ENCODE measurements around the gene KPNA2. TPM values are rescaled to one million over a fixed set of nuclear protein-coding genes. Genes with fewer than 3 reads are reported as not detected.
"Not testable (repeated sequence)": the region's sequence is repeated elsewhere in the genome, so short reads cannot be mapped to it uniquely, and the experiment has no call there.

KPNA2 gene
- total and polyA plus RNA-seq, 5 donors from 2014 or later, result 29.4 to 99.3 (median 31.7) TPM

DNA sequence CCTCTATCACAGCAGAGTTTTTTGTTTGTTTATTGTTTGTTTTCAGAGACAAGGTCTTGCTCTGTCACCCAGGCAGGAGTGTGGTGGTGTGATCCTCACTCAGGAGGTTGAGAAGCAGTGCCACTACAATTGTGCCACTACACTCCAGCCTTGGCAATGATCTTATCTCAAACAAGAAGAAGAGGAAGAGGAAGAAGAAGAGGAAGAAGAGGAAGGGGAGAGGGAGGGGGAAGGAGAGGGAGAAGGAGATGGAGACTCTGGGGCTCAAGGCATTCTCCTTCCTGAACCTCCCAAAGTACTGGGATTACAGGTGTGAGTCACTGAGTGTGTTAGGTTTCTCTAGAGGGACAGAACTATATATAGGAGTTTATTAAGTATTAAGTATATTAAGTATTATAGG is 22.1 kb upstream of the KPNA2 start:
- Mint-ChIP-seq H3K4me1 (peaks cover 0 to 15% (median 11%) of the 10 kb centered on the region in 4 donors), H3K4me3 (no peak overlapping the region), H3K36me3 (no peaks in the 10 kb centered on the region), H3K27ac (no peak overlapping the region), H3K9me3 (peaks cover 0 to 2% (median 0%) of the 10 kb centered on the region in 7 donors), H3K27me3 (peaks cover 15% of the 10 kb centered on the region)
- ATAC-seq (ENCODE audit: low read depth in 2 of 2), result no peak
- no peaks in the 10 kb centered on the region for H3K36me3 ChIP-seq (ENCODE audit: control insufficient read depth, insufficient read depth, low read length)
- no peak for DNase-seq
- H3K9me3 ChIP-seq (ENCODE audit: control insufficient read depth in 2 of 2, low read length in 2 of 2), result no peaks in the 10 kb centered on the region
- no peak overlapping the region for H3K27ac ChIP-seq (ENCODE audit: insufficient read depth, low read length, poor library complexity, severe bottlenecking)
- H3K4me1 ChIP-seq (ENCODE audit: control insufficient read depth, insufficient read depth, low read length, poor library complexity, severe bottlenecking), result no peaks in the 10 kb centered on the region
- no peak overlapping the region for H3K4me3 ChIP-seq (ENCODE audit: low read depth, low read length)
- H3K27me3 ChIP-seq (ENCODE audit: control insufficient read depth, insufficient read depth, low read length), result no peaks in the 10 kb centered on the region

DNA sequence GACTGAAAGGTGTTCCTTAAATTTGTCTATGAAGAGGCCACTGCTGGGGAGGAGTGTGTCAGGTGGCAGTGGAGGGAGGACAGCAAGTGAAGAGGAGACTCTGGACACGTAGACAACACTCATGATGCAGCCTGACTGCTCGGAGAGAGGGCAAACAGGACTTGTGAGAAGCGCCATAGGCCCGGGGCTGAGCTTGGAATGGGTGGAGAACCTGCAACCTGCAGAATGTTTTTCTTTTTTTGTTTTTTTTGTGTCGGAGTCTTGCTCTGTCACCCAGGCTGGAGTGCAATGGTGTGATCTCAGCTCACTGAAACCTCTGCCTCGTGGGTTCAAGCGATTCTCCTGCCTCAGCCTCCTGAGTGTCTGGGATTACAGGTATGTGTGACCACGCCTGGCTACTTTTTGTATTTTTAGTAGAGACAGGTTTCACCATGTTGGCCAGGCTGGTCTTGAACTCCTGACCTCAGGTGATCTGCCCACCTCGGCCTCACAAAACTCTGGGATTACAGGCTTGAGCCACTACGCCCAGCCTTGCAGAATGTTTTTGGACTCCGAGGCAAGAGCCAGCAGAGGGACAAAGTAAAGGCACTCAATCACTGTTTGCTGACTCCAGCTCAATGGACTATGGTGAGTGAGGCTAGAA is 20.3 kb upstream of the KPNA2 start:
- Histone ChIP-seq H3K36me3 (ENCODE audit: control insufficient read depth, insufficient read depth, low read length) (no peaks in the 10 kb centered on the region), H3K9me3 (ENCODE audit: control insufficient read depth in 2 of 2, low read length in 2 of 2) (no peaks in the 10 kb centered on the region), H3K27ac (ENCODE audit: insufficient read depth, low read length, poor library complexity, severe bottlenecking) (no peak overlapping the region), H3K4me3 (ENCODE audit: low read depth, low read length) (no peak overlapping the region), H3K4me1 (ENCODE audit: control insufficient read depth, insufficient read depth, low read length, poor library complexity, severe bottlenecking) (no peaks in the 10 kb centered on the region), H3K27me3 (ENCODE audit: control insufficient read depth, insufficient read depth, low read length) (no peaks in the 10 kb centered on the region)
- ATAC-seq (ENCODE audit: low read depth in 2 of 2) (no peak), DNase-seq (no peak)
- peak overlapping the region in 1 of 3 donors; percentile 39 for H3K27ac Mint-ChIP-seq
- H3K9me3 Mint-ChIP-seq, result peaks cover 0 to 8% (median 2%) of the 10 kb centered on the region in 7 donors
- H3K36me3 Mint-ChIP-seq, result peaks cover 3% of the 10 kb centered on the region
- peaks cover 18% of the 10 kb centered on the region for H3K27me3 Mint-ChIP-seq
- H3K4me1 Mint-ChIP-seq, result peaks cover 5 to 25% (median 18%) of the 10 kb centered on the region in 4 donors
- peak overlapping the region in 1 of 4 donors; percentile 36 for H3K4me3 Mint-ChIP-seq

DNA sequence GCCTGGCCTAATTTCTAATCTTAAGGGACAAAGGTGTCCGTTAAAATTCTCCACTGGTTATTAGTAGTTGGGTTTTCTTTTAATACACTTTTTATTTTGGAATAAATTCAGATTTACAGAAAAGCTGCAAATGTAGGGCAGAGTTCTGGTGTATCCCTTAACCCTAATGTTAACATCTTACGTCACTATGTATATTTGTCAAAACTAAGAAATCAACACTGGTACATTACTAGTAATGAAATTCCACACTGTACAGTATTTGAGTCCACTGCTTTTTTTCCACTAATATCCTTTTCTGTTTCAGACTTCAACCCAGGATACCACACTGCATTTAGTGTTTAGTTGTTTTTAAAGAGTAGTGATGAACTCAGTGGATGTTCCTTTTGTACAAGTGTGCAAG is 18.7 kb upstream of the KPNA2 start:
- H3K27ac Mint-ChIP-seq, result peak overlapping the region in 1 of 3 donors; percentile 20
- H3K36me3 Mint-ChIP-seq, result peaks cover 3% of the 10 kb centered on the region

DNA sequence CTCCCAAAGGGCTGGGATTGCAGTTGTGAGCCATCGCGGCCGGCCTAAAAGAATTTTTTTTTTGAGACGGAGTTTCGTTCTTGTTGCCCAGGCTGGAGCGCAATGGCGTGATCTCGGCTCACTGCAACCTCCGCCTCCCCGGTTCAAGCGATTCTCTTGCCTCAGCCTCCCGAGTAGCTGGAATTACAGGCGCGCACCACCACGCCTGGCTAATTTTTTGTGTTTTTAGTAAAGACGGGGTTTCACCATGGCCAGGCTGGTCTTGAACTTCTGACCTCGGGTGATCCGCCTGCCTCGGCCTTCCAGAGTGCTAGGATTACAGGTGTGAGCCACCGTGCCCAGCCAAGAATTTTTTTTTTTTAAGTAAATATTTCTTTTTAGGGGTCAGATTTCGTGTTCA is 17.0 kb upstream of the KPNA2 start:
- H3K9me3 ChIP-seq (ENCODE audit: control insufficient read depth in 2 of 2, low read length in 2 of 2); ATAC-seq (ENCODE audit: low read depth in 2 of 2); H3K27ac ChIP-seq (ENCODE audit: insufficient read depth, low read length, poor library complexity, severe bottlenecking); H3K4me3 Mint-ChIP-seq; H3K4me1 ChIP-seq (ENCODE audit: control insufficient read depth, insufficient read depth, low read length, poor library complexity, severe bottlenecking); H3K27ac Mint-ChIP-seq; H3K36me3 ChIP-seq (ENCODE audit: control insufficient read depth, insufficient read depth, low read length); H3K27me3 ChIP-seq (ENCODE audit: control insufficient read depth, insufficient read depth, low read length); H3K9me3 Mint-ChIP-seq; H3K36me3 Mint-ChIP-seq; H3K4me3 ChIP-seq (ENCODE audit: low read depth, low read length); DNase-seq: not testable (repeated sequence)
- Mint-ChIP-seq H3K27me3 (peaks cover 18% of the 10 kb centered on the region), H3K4me1 (peaks cover 11 to 27% (median 20%) of the 10 kb centered on the region in 4 donors)

More for the DNA sequence above, 18.7 kb upstream of the KPNA2 start:
- DNase-seq (no peak), ATAC-seq (ENCODE audit: low read depth in 2 of 2) (no peak)
- H3K4me1 ChIP-seq (ENCODE audit: control insufficient read depth, insufficient read depth, low read length, poor library complexity, severe bottlenecking), result no peaks in the 10 kb centered on the region
- H3K27me3 Mint-ChIP-seq, result peaks cover 23% of the 10 kb centered on the region
- H3K9me3 Mint-ChIP-seq, result peaks cover 0 to 9% (median 2%) of the 10 kb centered on the region in 7 donors
- no peaks in the 10 kb centered on the region for H3K27me3 ChIP-seq (ENCODE audit: control insufficient read depth, insufficient read depth, low read length)
- no peak overlapping the region for H3K27ac ChIP-seq (ENCODE audit: insufficient read depth, low read length, poor library complexity, severe bottlenecking)
- peak overlapping the region in 1 of 4 donors; percentile 62 for H3K4me3 Mint-ChIP-seq
- peaks cover 11 to 27% (median 19%) of the 10 kb centered on the region in 4 donors for H3K4me1 Mint-ChIP-seq
- H3K4me3 ChIP-seq (ENCODE audit: low read depth, low read length), result no peak overlapping the region
- no peaks in the 10 kb centered on the region for H3K36me3 ChIP-seq (ENCODE audit: control insufficient read depth, insufficient read depth, low read length)
- H3K9me3 ChIP-seq (ENCODE audit: control insufficient read depth in 2 of 2, low read length in 2 of 2), result no peaks in the 10 kb centered on the region

DNA sequence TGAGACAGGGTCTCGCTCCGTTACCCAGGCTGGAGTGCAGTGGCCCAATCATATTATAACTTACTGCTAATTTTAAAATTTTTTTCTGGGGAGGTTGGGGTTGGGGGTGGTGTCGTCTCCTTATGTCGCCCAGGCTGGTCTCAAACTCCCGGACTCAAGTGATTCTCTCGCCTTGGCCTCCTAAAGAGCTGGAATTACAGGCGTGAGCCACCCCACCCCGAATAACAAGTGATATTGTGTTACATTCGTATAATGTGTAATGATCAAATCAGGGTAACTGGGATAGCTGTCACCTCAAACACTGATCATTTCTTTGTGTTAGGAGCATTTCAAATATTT is 16.2 kb upstream of the KPNA2 start:
- peaks cover 3% of the 10 kb centered on the region for H3K36me3 Mint-ChIP-seq

DNA sequence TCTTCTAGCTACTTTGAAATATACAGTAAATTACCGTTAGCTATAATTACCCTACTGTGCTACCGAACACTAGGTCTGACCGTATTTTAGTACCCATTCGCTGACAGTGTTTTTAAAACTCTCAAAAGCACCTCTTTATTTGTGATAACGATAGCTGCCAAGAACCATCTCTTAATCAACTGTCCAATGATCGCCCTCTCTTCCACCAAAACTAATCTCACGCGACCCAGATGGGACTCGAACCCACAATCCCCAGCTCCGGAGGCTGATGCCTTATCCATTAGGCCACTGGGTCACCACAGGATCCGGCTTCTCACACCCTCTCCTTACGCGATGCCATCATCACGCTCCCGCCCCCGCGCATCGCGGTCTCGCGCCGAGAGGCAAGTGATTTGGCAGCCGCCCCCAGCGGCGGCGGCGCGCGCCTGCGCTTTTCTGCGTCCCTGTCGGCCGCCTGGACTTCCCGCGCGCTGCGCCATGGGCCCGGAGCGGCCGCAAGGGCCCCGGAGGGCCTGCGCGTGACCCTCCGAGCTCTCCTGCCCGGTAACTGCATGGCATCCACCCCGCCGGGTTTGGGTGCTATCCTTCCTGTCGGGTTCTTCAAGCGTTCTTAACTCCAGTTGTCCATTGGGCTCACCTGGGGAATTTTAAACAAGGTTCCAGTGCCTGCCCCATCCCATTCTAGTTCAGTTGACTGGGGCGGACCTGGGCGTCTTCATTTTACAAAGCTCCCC is 15.7 kb upstream of the KPNA2 start:
- H3K4me3 ChIP-seq (ENCODE audit: low read depth, low read length), result peak overlapping the region; percentile 86
- ATAC-seq (ENCODE audit: low read depth in 2 of 2), result peak; percentile 89 to 92
- no peaks in the 10 kb centered on the region for H3K9me3 ChIP-seq (ENCODE audit: control insufficient read depth in 2 of 2, low read length in 2 of 2)
- H3K4me1 Mint-ChIP-seq, result peaks cover 11 to 27% (median 20%) of the 10 kb centered on the region in 4 donors
- DNase-seq, result peak; percentile 85 to 97 (median 95)
- H3K36me3 ChIP-seq (ENCODE audit: control insufficient read depth, insufficient read depth, low read length), result no peaks in the 10 kb centered on the region
- peaks cover 0 to 9% (median 4%) of the 10 kb centered on the region in 7 donors for H3K9me3 Mint-ChIP-seq
- no peaks in the 10 kb centered on the region for H3K27me3 ChIP-seq (ENCODE audit: control insufficient read depth, insufficient read depth, low read length)
- H3K27me3 Mint-ChIP-seq, result peaks cover 18% of the 10 kb centered on the region
- no peaks in the 10 kb centered on the region for H3K4me1 ChIP-seq (ENCODE audit: control insufficient read depth, insufficient read depth, low read length, poor library complexity, severe bottlenecking)
- H3K36me3 Mint-ChIP-seq, result peaks cover 3% of the 10 kb centered on the region
- peak overlapping the region; percentile 87 to 93 (median 89) for H3K4me3 Mint-ChIP-seq
- peak overlapping the region; percentile 95 to 100 (median 97) for H3K27ac Mint-ChIP-seq
- peak overlapping the region; percentile 59 for H3K27ac ChIP-seq (ENCODE audit: insufficient read depth, low read length, poor library complexity, severe bottlenecking)

More for the DNA sequence above, 16.2 kb upstream of the KPNA2 start:
- Histone ChIP-seq H3K4me3 (ENCODE audit: low read depth, low read length) (peak overlapping the region; percentile 86), H3K27ac (ENCODE audit: insufficient read depth, low read length, poor library complexity, severe bottlenecking) (no peak overlapping the region), H3K9me3 (ENCODE audit: control insufficient read depth in 2 of 2, low read length in 2 of 2) (no peaks in the 10 kb centered on the region), H3K27me3 (ENCODE audit: control insufficient read depth, insufficient read depth, low read length) (no peaks in the 10 kb centered on the region), H3K4me1 (ENCODE audit: control insufficient read depth, insufficient read depth, low read length, poor library complexity, severe bottlenecking) (no peaks in the 10 kb centered on the region), H3K36me3 (ENCODE audit: control insufficient read depth, insufficient read depth, low read length) (no peaks in the 10 kb centered on the region)
- ATAC-seq (ENCODE audit: low read depth in 2 of 2) (no peak), DNase-seq (no peak)
- Mint-ChIP-seq H3K27me3 (peaks cover 18% of the 10 kb centered on the region), H3K4me3 (peak overlapping the region; percentile 87 to 93 (median 89)), H3K27ac (peak overlapping the region; percentile 95 to 100 (median 97)), H3K9me3 (peaks cover 0 to 10% (median 4%) of the 10 kb centered on the region in 7 donors), H3K4me1 (peaks cover 11 to 27% (median 20%) of the 10 kb centered on the region in 4 donors)

DNA sequence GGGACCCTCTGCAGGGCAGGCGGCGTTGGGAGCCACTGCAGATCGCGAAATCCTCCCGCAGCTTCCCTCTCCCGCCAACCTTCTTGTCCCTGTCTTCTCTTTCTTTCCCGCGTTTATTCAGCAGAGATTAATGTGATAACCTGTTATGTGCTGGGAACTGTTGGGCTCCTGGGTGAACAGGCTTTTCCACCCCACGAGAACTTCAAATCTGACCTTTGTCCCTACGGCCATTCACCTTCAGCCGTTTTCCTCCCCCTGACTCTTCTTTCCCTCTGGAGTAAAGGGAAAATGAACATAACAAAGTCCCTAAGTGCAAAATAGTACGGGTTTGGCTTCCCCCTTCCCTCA is 15.2 kb upstream of the KPNA2 start:
- H3K9me3 ChIP-seq (ENCODE audit: control insufficient read depth in 2 of 2, low read length in 2 of 2), result no peaks in the 10 kb centered on the region
- Mint-ChIP-seq H3K9me3 (peaks cover 0 to 8% (median 4%) of the 10 kb centered on the region in 7 donors), H3K27ac (peak overlapping the region; percentile 95 to 100 (median 97)), H3K36me3 (peaks cover 3% of the 10 kb centered on the region), H3K27me3 (peaks cover 18% of the 10 kb centered on the region), H3K4me3 (peak overlapping the region; percentile 87 to 93 (median 89)), H3K4me1 (peaks cover 11 to 27% (median 19%) of the 10 kb centered on the region in 4 donors)
- DNase-seq (peak in 1 of 3 donors; percentile 12), ATAC-seq (ENCODE audit: low read depth in 2 of 2) (no peak)
- peak overlapping the region; percentile 86 for H3K4me3 ChIP-seq (ENCODE audit: low read depth, low read length)
- no peaks in the 10 kb centered on the region for H3K27me3 ChIP-seq (ENCODE audit: control insufficient read depth, insufficient read depth, low read length)
- no peaks in the 10 kb centered on the region for H3K36me3 ChIP-seq (ENCODE audit: control insufficient read depth, insufficient read depth, low read length)
- H3K4me1 ChIP-seq (ENCODE audit: control insufficient read depth, insufficient read depth, low read length, poor library complexity, severe bottlenecking), result no peaks in the 10 kb centered on the region
- peak overlapping the region; percentile 59 for H3K27ac ChIP-seq (ENCODE audit: insufficient read depth, low read length, poor library complexity, severe bottlenecking)
